Stimulated activated CD8-positive, alpha-beta memory T cell treated with anti-CD3 and anti-CD28 coated beads, Interleukin-7, amount 100 ng/mL, for 48 hours (primary cell): Measurements from ENCODE around the gene NETO2.
"Not testable (repeated sequence)": the region's sequence is repeated elsewhere in the genome, so short reads cannot be mapped to it uniquely, and the experiment has no call there.

Source experiments
- DNase-seq, 2 donors: peaks; one replicate each; pipeline ENCODE4 v3.0.0-alpha.2; 2020; ENCODE audit warnings: low read depth in 1 of 2; ENCODE audit errors: extremely low read depth in 1 of 2

Gene NETO2

GRCh38 chr16:47136099-47136842 lies 7.5 kb downstream of the NETO2 start:
- DNase-seq = no peak

GRCh38 chr16:47134550-47134949 lies 9.2 kb downstream of the NETO2 start:
- no peak for DNase-seq

- DNase-seq = no peak
These were observed 11.4 kb downstream of the NETO2 start for GRCh38 chr16:47132308-47132707.

GRCh38 chr16:47129755-47130435 lies 13.8 kb downstream of the NETO2 start:
- no peak for DNase-seq

GRCh38 chr16:47127541-47127940 lies 16.2 kb downstream of the NETO2 start:
- no peak for DNase-seq

- no peak for DNase-seq
These were observed 18.0 kb downstream of the NETO2 start for GRCh38 chr16:47125757-47126156.

- DNase-seq = no peak
These were observed 30.6 kb downstream of the NETO2 start for GRCh38 chr16:47113130-47113529.

- no peak for DNase-seq
These were observed 32.8 kb downstream of the NETO2 start for GRCh38 chr16:47110939-47111338.

- no peak for DNase-seq
These were observed 34.4 kb downstream of the NETO2 start for GRCh38 chr16:47109361-47109760.

GRCh38 chr16:47102921-47103320 lies 40.8 kb downstream of the NETO2 start:
- DNase-seq = not testable (repeated sequence)

GRCh38 chr16:47097154-47097553 lies 46.6 kb downstream of the NETO2 start:
- DNase-seq = not testable (repeated sequence)

- no peak for DNase-seq
These were observed 47.4 kb downstream of the NETO2 start for GRCh38 chr16:47096297-47096696.

GRCh38 chr16:47084198-47084597 lies 59.5 kb downstream of the NETO2 start:
- no peak for DNase-seq

GRCh38 chr16:47082099-47082865 lies 61.5 kb downstream of the NETO2 start:
- DNase-seq = no peak

GRCh38 chr16:47081115-47081514 lies 62.6 kb downstream of the NETO2 start:
- DNase-seq = no peak

GRCh38 chr16:47079860-47080259 lies 63.9 kb downstream of the NETO2 start:
- no peak for DNase-seq

- no peak for DNase-seq
These were observed 70.3 kb downstream of the NETO2 start for GRCh38 chr16:47073223-47074155.

GRCh38 chr16:47072158-47072557 lies 71.6 kb downstream of the NETO2 start:
- no peak for DNase-seq

GRCh38 chr16:47069841-47070584 lies 73.7 kb downstream of the NETO2 start:
- DNase-seq = no peak

- DNase-seq = no peak
These were observed 74.4 kb downstream of the NETO2 start for GRCh38 chr16:47069313-47069712.
